ENCODE data around the gene GBP3. TPM values are rescaled to one million over a fixed set of nuclear protein-coding genes. Genes with fewer than 3 reads are reported as not detected.
"Not testable (repeated sequence)": the region's sequence is repeated elsewhere in the genome, so short reads cannot be mapped to it uniquely, and the experiment has no call there.

Gene GBP3
- total RNA-seq, 1 donor: 41.0 TPM

- no peak for DNase-seq (ENCODE audit: low read depth)
- TF ChIP-seq CTCF (IDR thresholded peaks at IDR 0.05; ENCODE audit: insufficient read depth, low read depth, low read length): no peak
- H3K4me3 ChIP-seq (ENCODE audit: low read depth, low read length): no peak overlapping the region
These were observed 12.4 kb upstream of the GBP3 start for GRCh38 chr1:89035080-89035479.

GRCh38 chr1:89034004-89034403, 11.3 kb upstream of the GBP3 start:
- DNase-seq (ENCODE audit: low read depth): not testable (repeated sequence)

GRCh38 chr1:89029051-89029450, 6.4 kb upstream of the GBP3 start:
- H3K4me3 ChIP-seq (ENCODE audit: low read depth, low read length); DNase-seq (ENCODE audit: low read depth): not testable (repeated sequence)

More at GRCh38 chr1:89034004-89034403, 11.3 kb upstream of the GBP3 start:
- not testable (repeated sequence) for H3K4me3 ChIP-seq (ENCODE audit: low read depth, low read length)

- no peak for TF ChIP-seq CTCF (IDR thresholded peaks at IDR 0.05; ENCODE audit: insufficient read depth, low read depth, low read length)
- DNase-seq (ENCODE audit: low read depth): no peak
- no peak overlapping the region for H3K4me3 ChIP-seq (ENCODE audit: low read depth, low read length)
These were observed 3.3 kb upstream of the GBP3 start for GRCh38 chr1:89025928-89026327.

GRCh38 chr1:89023026-89023425, 360 bp upstream of the GBP3 start:
- H3K4me3 ChIP-seq (ENCODE audit: low read depth, low read length): peak overlapping the region; percentile 85
- no peak for TF ChIP-seq CTCF (IDR thresholded peaks at IDR 0.05; ENCODE audit: insufficient read depth, low read depth, low read length)
- no peak for DNase-seq (ENCODE audit: low read depth)

GRCh38 chr1:89018318-89018717, 4.3 kb downstream of the GBP3 start:
- DNase-seq (ENCODE audit: low read depth); H3K4me3 ChIP-seq (ENCODE audit: low read depth, low read length): not testable (repeated sequence)

GRCh38 chr1:89008511-89008910, 14.2 kb downstream of the GBP3 start:
- no peak for DNase-seq (ENCODE audit: low read depth)
- TF ChIP-seq CTCF (IDR thresholded peaks at IDR 0.05; ENCODE audit: insufficient read depth, low read depth, low read length): no peak
- H3K4me3 ChIP-seq (ENCODE audit: low read depth, low read length): no peak overlapping the region

- TF ChIP-seq CTCF (IDR thresholded peaks at IDR 0.05; ENCODE audit: insufficient read depth, low read depth, low read length): no peak
- no peak overlapping the region for H3K4me3 ChIP-seq (ENCODE audit: low read depth, low read length)
- no peak for DNase-seq (ENCODE audit: low read depth)
These were observed 17.1 kb downstream of the GBP3 start for GRCh38 chr1:89005286-89006151.

GRCh38 chr1:89002176-89002575, 20.5 kb downstream of the GBP3 start:
- DNase-seq (ENCODE audit: low read depth); H3K4me3 ChIP-seq (ENCODE audit: low read depth, low read length): not testable (repeated sequence)

Measured in fibroblast of villous mesenchyme (primary cell).